Body of pancreas (tissue), 4 donors: Measurements from ENCODE around the gene CAPN15.

ENCODE experiments used
- POLR2A ChIP-seq, 3 donors: fragments of 450-650 bp; IDR thresholded peaks; one replicate each; pipeline ENCODE4 v1.6.1; 2016; ENCODE audit warnings: antibody characterized with exemption in 3 of 3, mild to moderate bottlenecking in 2 of 3
- TF ChIP-seq, protein P1 (sequence below), 7 experiments: fragments of 450-650 bp in 4 of 7; fragments of 200-600 bp in 3 of 7; sonication (generic) in 3 of 7; IDR thresholded peaks; one replicate each; pipeline ENCODE4 v1.5.1; 2016 to 2019; ENCODE audit warnings: antibody characterized with exemption in 7 of 7

DNA sequence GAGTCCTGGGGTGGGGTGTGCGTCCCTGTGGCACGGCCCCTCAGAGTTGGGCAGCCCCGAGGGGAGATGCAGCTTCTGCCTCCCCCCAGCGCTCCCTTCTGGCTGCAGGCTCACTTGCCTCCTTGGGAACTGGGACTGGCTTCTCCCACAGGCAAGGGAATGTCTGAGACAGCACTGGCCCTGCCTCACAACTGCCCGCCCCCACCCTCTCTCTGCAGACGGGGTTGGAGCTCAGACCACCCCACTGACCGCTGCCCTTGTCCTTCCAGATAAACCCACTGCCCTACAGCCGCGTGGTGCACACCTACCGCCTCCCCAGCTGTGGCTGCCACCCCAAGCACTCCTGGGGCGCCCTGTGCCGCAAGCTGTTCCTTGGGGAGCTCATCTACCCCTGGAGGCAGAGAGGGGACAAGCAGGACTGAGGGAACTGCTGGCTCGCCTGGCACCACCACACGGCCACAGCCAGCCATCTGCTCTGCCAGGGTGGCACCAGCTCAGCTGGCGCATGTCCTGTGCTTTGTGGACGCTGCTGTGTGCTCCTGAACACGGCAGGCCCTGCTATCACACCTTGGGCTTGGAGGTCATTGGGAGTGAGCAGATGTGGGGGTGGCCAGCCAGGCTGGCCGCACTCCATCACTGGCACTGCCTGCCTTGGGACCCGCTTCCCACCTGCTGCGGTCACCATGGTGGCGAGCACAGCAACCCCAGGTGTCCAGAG is 55.3 kb downstream of the CAPN15 start:
- TF ChIP-seq, protein P1, sequence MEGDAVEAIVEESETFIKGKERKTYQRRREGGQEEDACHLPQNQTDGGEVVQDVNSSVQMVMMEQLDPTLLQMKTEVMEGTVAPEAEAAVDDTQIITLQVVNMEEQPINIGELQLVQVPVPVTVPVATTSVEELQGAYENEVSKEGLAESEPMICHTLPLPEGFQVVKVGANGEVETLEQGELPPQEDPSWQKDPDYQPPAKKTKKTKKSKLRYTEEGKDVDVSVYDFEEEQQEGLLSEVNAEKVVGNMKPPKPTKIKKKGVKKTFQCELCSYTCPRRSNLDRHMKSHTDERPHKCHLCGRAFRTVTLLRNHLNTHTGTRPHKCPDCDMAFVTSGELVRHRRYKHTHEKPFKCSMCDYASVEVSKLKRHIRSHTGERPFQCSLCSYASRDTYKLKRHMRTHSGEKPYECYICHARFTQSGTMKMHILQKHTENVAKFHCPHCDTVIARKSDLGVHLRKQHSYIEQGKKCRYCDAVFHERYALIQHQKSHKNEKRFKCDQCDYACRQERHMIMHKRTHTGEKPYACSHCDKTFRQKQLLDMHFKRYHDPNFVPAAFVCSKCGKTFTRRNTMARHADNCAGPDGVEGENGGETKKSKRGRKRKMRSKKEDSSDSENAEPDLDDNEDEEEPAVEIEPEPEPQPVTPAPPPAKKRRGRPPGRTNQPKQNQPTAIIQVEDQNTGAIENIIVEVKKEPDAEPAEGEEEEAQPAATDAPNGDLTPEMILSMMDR (IDR thresholded peaks at IDR 0.05) = peak in 5 of 7 experiments; percentile 23 to 64 (median 56)
- peak; percentile 42 to 69 (median 58) for TF ChIP-seq POLR2A (IDR thresholded peaks at IDR 0.05)
